NCI-H2081 treated with DMSO at 0.1 percent for 48 hours (cell line): Measurements from ENCODE around the gene CAPN10.

ENCODE experiments used
- DNase-seq: peaks from one replicate; lab custom pipeline; 2025; lab: John Stamatoyannopoulos, UW

Gene CAPN10

GRCh38 chr2:240589375-240589774 lies 2.8 kb downstream of the CAPN10 start:
- no peak for DNase-seq

- no peak for DNase-seq
These were observed 3.5 kb downstream of the CAPN10 start for GRCh38 chr2:240589850-240590525.

- DNase-seq, result no peak
These were observed 4.2 kb downstream of the CAPN10 start for GRCh38 chr2:240590681-240591111.

- no peak for DNase-seq
These were observed 4.7 kb downstream of the CAPN10 start for GRCh38 chr2:240591226-240591625.

DNA sequence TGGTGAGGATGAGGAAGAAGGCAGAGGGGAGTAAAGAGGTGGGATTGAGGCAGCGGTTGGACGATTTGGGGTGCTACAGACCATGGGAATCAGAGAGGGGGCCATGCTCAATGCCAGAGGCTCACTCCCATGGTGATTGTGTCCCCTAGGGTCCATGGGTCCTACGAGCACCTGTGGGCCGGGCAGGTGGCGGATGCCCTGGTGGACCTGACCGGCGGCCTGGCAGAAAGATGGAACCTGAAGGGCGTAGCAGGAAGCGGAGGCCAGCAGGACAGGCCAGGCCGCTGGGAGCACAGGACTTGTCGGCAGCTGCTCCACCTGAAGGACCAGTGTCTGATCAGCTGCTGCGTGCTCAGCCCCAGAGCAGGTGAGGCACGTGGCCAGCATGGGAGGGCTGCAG lies 5.2 kb downstream of the CAPN10 start:
- no peak for DNase-seq

- no peak for DNase-seq
These were observed 6.6 kb downstream of the CAPN10 start for GRCh38 chr2:240593026-240593702.

- no peak for DNase-seq
These were observed 7.3 kb downstream of the CAPN10 start for GRCh38 chr2:240593703-240594451.

- DNase-seq, result no peak
These were observed 8.2 kb downstream of the CAPN10 start for GRCh38 chr2:240594511-240595380.

DNA sequence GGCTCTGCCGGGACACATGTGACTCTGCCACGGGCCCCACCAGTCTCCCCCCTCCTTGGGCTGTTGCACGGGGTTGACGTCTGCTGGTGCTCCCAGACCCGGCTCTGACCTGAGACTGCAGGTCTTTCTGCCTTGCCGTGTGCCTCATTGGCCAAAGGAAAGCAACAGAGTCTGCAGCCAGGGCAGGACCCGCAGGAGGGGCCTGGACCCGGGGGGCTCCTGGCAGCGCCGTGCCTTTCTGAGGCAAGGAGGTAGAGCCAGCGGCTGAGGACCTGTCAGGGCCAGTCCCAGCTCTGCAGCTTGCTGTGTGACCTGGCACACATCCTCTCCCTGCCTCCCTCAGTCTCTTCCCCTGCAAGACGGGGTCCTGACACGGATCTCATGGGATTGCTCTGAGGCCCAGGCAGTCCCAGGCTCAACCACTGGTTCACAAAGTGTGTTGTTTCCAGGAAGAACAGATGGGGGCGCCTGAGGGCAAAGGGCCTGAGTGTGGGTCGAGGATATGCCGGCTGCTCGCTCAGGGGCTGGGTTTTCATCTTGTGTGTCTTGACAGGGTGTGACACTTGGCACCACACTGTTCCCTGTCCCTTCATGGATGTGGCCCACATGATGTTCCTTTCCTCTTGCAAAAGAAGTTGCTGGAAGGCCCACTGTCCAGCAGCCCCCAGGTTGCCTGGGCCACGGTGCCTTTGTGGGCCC lies 9.0 kb downstream of the CAPN10 start:
- DNase-seq, result no peak

DNA sequence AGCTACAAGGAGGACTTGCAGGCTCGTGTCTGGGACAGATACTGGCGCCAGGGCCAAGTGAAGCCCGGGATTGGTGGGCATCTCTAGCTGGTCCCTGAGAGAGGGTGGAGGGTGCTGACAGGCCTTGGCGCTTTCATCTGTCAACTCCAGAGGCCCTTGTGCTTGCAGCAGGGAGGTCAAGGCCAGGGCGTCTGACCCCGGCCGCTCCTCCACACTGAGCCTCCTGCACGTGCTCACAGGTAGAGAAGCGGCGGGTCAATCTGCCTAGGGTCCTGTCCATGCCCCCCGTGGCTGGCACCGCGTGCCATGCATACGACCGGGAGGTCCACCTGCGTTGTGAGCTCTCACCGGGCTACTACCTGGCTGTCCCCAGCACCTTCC lies 9.5 kb downstream of the CAPN10 start:
- no peak for DNase-seq

DNA sequence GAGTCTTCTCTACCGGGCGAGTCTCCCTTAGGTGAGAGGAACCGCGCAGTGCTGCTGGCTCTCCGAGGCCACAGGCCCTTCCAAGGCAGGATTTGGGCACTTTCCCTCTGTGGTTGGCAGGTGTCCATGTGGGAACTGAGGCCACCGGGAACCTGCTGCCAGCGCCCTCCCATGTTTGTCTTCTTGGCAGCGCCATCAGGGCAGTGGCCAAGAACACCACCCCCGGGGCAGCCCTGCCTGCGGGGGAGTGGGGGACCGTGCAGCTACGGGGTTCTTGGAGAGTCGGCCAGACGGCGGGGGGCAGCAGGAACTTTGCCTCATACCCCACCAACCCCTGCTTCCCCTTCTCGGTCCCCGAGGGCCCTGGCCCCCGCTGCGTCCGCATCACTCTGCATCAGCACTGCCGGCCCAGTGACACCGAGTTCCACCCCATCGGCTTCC lies 10.0 kb downstream of the CAPN10 start:
- DNase-seq, result no peak

- DNase-seq, result no peak
These were observed 10.5 kb downstream of the CAPN10 start for GRCh38 chr2:240597054-240597418.

GRCh38 chr2:240597419-240598181 lies 11.1 kb downstream of the CAPN10 start:
- DNase-seq, result no peak

GRCh38 chr2:240598311-240598911 lies 11.9 kb downstream of the CAPN10 start:
- DNase-seq, result no peak

GRCh38 chr2:240599141-240599583 lies 12.6 kb downstream of the CAPN10 start:
- no peak for DNase-seq

DNA sequence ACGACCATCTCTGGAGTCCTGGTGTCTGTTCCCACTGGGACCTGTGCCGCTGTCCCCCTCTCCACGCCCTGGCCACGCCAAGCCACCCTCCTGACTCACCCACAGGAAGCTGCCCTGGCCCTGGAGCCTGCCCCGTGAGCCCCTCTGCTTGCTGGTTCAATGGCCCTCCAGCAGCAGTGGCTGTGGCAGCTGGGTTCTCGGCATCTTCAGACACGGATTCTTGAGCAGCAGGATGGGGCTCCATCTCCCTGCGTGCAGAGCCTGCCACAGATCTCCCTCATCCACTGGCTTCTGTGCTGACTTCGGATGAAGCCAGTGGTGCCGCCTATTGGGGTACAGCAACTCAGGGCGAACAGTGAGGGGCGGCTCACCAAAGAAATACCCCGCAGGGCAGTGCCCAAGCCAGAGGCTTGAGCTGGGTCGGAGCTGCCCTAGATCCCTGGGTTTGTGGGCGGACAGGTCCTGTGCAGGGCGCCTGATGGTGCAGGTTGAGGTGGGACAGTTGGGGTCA lies 14.0 kb downstream of the CAPN10 start:
- no peak for DNase-seq

DNA sequence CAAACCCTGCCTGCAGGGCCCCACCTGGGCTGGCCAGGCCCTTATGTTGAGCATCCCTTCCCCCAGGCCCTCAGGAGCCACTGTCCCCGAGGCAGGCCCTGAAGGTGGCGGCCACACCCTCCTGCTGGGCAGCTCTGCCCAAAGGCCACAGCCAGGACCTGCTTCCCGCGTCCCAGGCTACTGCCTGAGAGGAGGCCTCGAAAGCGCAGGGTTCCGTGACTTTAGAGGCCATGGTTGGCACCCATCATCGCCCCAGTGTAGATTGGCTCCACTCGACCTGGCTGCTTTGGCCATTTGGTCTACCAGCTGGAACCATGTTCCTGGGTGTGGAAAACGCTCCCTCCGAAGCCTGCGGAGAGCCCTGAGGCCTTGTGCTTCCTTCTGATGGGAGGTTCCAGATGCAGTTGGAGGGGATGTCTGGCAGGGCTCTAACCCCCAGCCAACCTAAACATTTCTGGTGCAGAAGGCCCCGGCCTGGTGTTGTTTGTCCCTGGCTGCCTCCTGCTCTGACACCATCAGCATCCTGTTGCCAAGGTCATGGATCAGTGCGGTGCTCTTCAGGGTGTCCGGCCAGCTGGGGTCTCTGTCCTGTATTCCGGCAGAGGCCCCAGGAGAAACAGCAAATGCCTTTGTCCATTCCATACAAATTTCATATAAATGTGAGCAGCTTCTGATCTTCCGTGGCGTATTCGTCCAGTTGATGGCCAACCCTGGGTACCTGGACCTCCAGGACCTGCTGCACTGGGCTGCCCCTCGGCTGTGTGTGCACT lies 14.7 kb downstream of the CAPN10 start:
- DNase-seq, result no peak

DNA sequence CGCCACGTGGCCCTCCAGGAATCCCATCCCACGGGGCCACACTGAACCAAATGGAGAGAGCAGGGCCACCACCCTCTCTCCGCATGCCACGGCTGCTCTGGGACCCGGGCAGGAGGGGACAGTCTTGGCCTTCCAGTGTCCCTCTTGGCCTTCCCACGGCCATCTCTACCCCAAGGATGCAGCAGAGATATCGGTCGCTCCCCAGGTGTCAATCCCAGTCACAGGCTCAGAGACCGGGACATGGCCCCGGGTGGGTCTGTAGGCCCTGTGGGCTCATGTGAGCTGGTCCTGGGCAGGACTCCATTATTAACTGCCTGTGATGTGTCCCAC lies 15.3 kb downstream of the CAPN10 start:
- no peak for DNase-seq

GRCh38 chr2:240602266-240603050 lies 15.9 kb downstream of the CAPN10 start:
- DNase-seq, result no peak
